ENCODE data around the gene CERS5.

The CERS5 gene

DNA sequence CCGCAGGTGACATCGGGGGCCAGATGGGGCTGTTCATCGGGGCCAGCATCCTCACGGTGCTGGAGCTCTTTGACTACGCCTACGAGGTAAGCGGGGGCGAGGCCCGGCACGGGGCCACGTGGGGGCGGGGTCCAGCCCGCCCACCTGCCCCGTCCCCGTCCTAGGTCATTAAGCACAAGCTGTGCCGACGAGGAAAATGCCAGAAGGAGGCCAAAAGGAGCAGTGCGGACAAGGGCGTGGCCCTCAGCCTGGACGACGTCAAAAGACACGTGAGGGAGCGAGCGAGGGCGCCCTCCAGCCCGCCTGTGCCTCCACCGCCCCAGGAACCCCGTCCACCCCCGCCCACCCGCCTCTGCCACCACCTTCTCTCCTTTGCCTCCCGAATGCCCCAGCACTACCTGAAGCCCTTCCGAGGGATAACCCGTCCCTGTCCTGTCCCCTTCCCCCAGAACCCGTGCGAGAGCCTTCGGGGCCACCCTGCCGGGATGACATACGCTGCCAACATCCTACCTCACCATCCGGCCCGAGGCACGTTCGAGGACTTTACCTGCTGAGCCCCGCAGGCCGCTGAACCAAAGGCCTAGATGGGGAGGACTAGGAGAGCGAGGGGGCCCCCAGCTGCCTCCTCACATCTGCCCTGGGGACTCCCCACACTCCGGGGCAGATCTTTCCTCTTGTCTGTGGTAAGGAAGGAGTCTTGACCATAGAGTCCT lies 85.9 kb downstream of the CERS5 start:
- peaks cover 1% of the 10 kb centered on the region; the same call in 1 of the 2 replicates for H3K27me3 ChIP-seq (ENCODE audit: control insufficient read depth, insufficient read depth, low read length)
- H3K27ac ChIP-seq (ENCODE audit: low read length): no peak overlapping the region
- H3K36me3 ChIP-seq (ENCODE audit: control insufficient read depth, insufficient read depth, low read length): no peaks in the 10 kb centered on the region
- no peaks in the 10 kb centered on the region for H3K9me3 ChIP-seq (ENCODE audit: control insufficient read depth, insufficient read depth, low read length)
- H3K4me3 ChIP-seq (ENCODE audit: low read length): no peak overlapping the region
- no peak for DNase-seq (ENCODE audit: low read depth, low spot score)
- no CpG with 5 or more reads among the region's 46 CpGs for WGBS (ENCODE audit: insufficient coverage, insufficient read length)
- no peaks in the 10 kb centered on the region; the same call in 1 of the 2 replicates for H3K4me1 ChIP-seq (ENCODE audit: control insufficient read depth, insufficient read depth, low read length)

DNA sequence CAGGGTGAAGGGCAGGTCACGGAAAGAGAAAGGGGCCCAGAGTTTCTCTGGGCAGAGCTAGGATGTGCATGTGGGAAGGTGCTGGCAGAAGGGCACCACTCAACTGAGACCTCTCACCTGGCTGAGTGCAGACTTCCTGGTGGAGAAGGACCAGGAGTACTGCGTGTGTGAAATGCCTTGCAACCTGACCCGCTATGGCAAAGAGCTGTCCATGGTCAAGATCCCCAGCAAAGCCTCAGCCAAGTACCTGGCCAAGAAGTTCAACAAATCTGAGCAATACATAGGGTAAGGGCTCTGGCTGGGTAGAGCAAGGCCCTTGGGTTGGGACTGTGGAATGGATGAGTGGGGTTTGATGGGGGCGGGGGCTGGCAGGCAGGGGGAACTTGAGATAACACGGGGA lies 87.4 kb downstream of the CERS5 start:
- no peak overlapping the region for H3K4me3 ChIP-seq (ENCODE audit: low read length)
- DNase-seq (ENCODE audit: low read depth, low spot score): no peak
- no peaks in the 10 kb centered on the region for H3K9me3 ChIP-seq (ENCODE audit: control insufficient read depth, insufficient read depth, low read length)
- H3K36me3 ChIP-seq (ENCODE audit: control insufficient read depth, insufficient read depth, low read length): no peaks in the 10 kb centered on the region
- H3K27me3 ChIP-seq (ENCODE audit: control insufficient read depth, insufficient read depth, low read length): peaks cover 1% of the 10 kb centered on the region; the same call in 1 of the 2 replicates
- peaks cover 1% of the 10 kb centered on the region; the same call in 1 of the 2 replicates for H3K4me1 ChIP-seq (ENCODE audit: control insufficient read depth, insufficient read depth, low read length)
- no peak overlapping the region for H3K27ac ChIP-seq (ENCODE audit: low read length)
- WGBS (ENCODE audit: insufficient coverage, insufficient read length): no CpG with 5 or more reads among the region's 5 CpGs

All from iPS DF 6.9 (cell line).